GM12878 (cell line): ENCODE results near the gene AJUBA. TPM values are rescaled to one million over a fixed set of nuclear protein-coding genes. Genes with fewer than 3 reads are reported as not detected.
A peak's percentile ranks its signal among the peaks of the same experiment; 100 is the strongest.

Experiments used
- ATAC-seq: fragments of 200-7000 bp; cut with Tn5 transposase; 3 replicates; pipeline ENCODE4 v1.9.1; 2020; ENCODE audit warnings: mild to moderate bottlenecking, moderate library complexity
- BruUV-seq: library from RNA; stranded (reverse); fragments of 400-500 nt; replicated peaks from 2 replicates; lab custom pipeline; 2021; lab: Mats Ljungman, UMichigan
- CTCF ChIA-PET: fragments of 300-600 bp; sonication (Branson Sonifier 250); formaldehyde crosslinking; extraction: SDS; loops from one replicate; lab custom pipeline; 2021; ENCODE audit warnings: inconsistent platforms; lab: Yijun Ruan, JAX
- POLR2A ChIA-PET: fragments of 350-600 bp; formaldehyde crosslinking; extraction: SDS; loops from one replicate; lab custom pipeline; 2021; ENCODE audit warnings: inconsistent platforms; lab: Charles Lee
- RAD21 ChIA-PET: fragments of 300-600 bp; sonication (Branson Sonifier 250); formaldehyde crosslinking; loops from one replicate; lab custom pipeline; 2023; ENCODE audit warnings: antibody characterized with exemption; ENCODE audit not compliant: unreplicated experiment; lab: Charles Lee
- SMC1A ChIA-PET: fragments of 300-600 bp; sonication (Branson Sonifier 250); formaldehyde crosslinking; loops from one replicate; lab custom pipeline; 2023; ENCODE audit not compliant: unreplicated experiment, uncharacterized antibody; lab: Charles Lee
- DNase-seq: peaks from one replicate; pipeline ENCODE4 v3.0.0-alpha.2; 2011; ENCODE audit warnings: low read depth, low spot score
- FAIRE-seq: peaks from 3 replicates; lab custom pipeline; 2011; peaks lifted over from hg19 to GRCh38; lab: Jason Lieb, UNC
- H2AFZ ChIP-seq: 2 replicates; pipeline ENCODE4 v1.6.0; 2011; ENCODE audit warnings: low read depth, low read length, control low read depth; ENCODE audit not compliant: control insufficient read depth
- H3K27ac ChIP-seq: 2 replicates; pipeline ENCODE4 v1.5.1; 2011; ENCODE audit warnings: control low read depth; ENCODE audit not compliant: control insufficient read depth, insufficient read depth
- H3K27me3 ChIP-seq, 2 experiments: replicated peaks in 1 of 2; 2 replicates each; pipeline versions ENCODE4 v1.6.0 to v1.6.1; 2011; ENCODE audit warnings: low read length in 1 of 2; ENCODE audit not compliant: control insufficient read depth in 2 of 2, insufficient read depth in 2 of 2
- H3K36me3 ChIP-seq, 2 experiments: 2 replicates each; pipeline ENCODE4 v1.5.1; 2011; ENCODE audit warnings: low read length in 1 of 2; ENCODE audit not compliant: control insufficient read depth in 2 of 2, insufficient read depth in 2 of 2
- H3K4me1 ChIP-seq: 2 replicates; pipeline ENCODE4 v1.6.1; 2011; ENCODE audit warnings: mild to moderate bottlenecking, low read length, moderate library complexity, mixed read lengths; ENCODE audit not compliant: control insufficient read depth, insufficient read depth
- H3K4me2 ChIP-seq: 2 replicates; pipeline ENCODE4 v1.6.0; 2011; ENCODE audit warnings: control low read depth; ENCODE audit not compliant: control insufficient read depth, insufficient read depth
- H3K4me3 ChIP-seq: fragments of 200-600 bp; sonication (generic); 2 replicates; pipeline ENCODE4 v1.5.1; 2016
- H3K79me2 ChIP-seq: 2 replicates; pipeline ENCODE4 v1.6.0; 2011; ENCODE audit warnings: low read length; ENCODE audit not compliant: control insufficient read depth, insufficient read depth
- H3K9ac ChIP-seq: 2 replicates; pipeline ENCODE4 v1.8.0; 2011; ENCODE audit warnings: low read length, control low read depth, mixed read lengths; ENCODE audit not compliant: control insufficient read depth, insufficient read depth
- H3K9me3 ChIP-seq: replicated peaks from 3 replicates; pipeline ENCODE4 v1.5.1; 2011; ENCODE audit warnings: mild to moderate bottlenecking, low read length; ENCODE audit not compliant: control insufficient read depth, insufficient read depth
- H4K20me1 ChIP-seq: 2 replicates; pipeline ENCODE4 v1.6.0; 2011; ENCODE audit not compliant: control insufficient read depth, insufficient read depth
- BHLHE40 ChIP-seq, 2 experiments: fragments of 450-650 bp in 1 of 2; IDR thresholded peaks; 2 replicates each; pipeline ENCODE4 v1.6.1; 2011 to 2017; ENCODE audit warnings: low read depth in 2 of 2, borderline replicate concordance in 1 of 2, improper control_type of control experiment in 1 of 2, low read length in 1 of 2, mild to moderate bottlenecking in 1 of 2
- BRCA1 ChIP-seq: IDR thresholded peaks from 2 replicates; pipeline ENCODE4 v1.6.1; 2011; ENCODE audit warnings: low read depth, low read length, improper control_type of control experiment
- CBFB ChIP-seq: IDR thresholded peaks from 2 replicates; pipeline ENCODE4 v1.6.1; 2016; ENCODE audit warnings: antibody characterized with exemption, low read depth
- CHD1 ChIP-seq: IDR thresholded peaks from 2 replicates; pipeline ENCODE4 v1.6.1; 2012; ENCODE audit warnings: low read depth, low read length, improper control_type of control experiment
- CHD4 ChIP-seq: fragments of 200-600 bp; sonication (generic); IDR thresholded peaks from 2 replicates; pipeline ENCODE4 v1.6.1; 2016; ENCODE audit warnings: mild to moderate bottlenecking
- GATAD2B ChIP-seq: fragments of 450-650 bp; conservative IDR thresholded peaks from 2 replicates; pipeline ENCODE4 v1.6.1; 2017; ENCODE audit warnings: low read depth, mild to moderate bottlenecking, moderate library complexity
- IRF3 ChIP-seq: fragments of 450-650 bp; IDR thresholded peaks from 2 replicates; pipeline ENCODE4 v1.6.1; 2014; ENCODE audit warnings: mild to moderate bottlenecking
- MAX ChIP-seq: IDR thresholded peaks from 2 replicates; pipeline ENCODE4 v1.6.1; 2012; ENCODE audit warnings: low read depth, low read length, improper control_type of control experiment
- MEF2A ChIP-seq: IDR thresholded peaks from 2 replicates; pipeline ENCODE4 v1.6.1; 2011; ENCODE audit warnings: low read depth, mild to moderate bottlenecking, low read length, moderate library complexity; ENCODE audit not compliant: insufficient read depth
- MEF2B ChIP-seq: fragments of 450-650 bp; IDR thresholded peaks from 2 replicates; pipeline ENCODE4 v1.6.1; 2018; ENCODE audit warnings: mild to moderate bottlenecking, moderate library complexity; ENCODE audit not compliant: partially characterized antibody, poor library complexity, severe bottlenecking
- NFXL1 ChIP-seq: fragments of 450-650 bp; IDR thresholded peaks from 2 replicates; pipeline ENCODE4 v1.6.1; 2017; ENCODE audit warnings: antibody characterized with exemption, mild to moderate bottlenecking, borderline replicate concordance
- PML ChIP-seq: IDR thresholded peaks from 2 replicates; pipeline ENCODE4 v1.6.1; 2012; ENCODE audit warnings: low read length, inconsistent platforms
- RCOR1 ChIP-seq: conservative IDR thresholded peaks from 2 replicates; pipeline ENCODE4 v1.6.1; 2012; ENCODE audit warnings: low read depth, low read length, improper control_type of control experiment
- RFX5 ChIP-seq: IDR thresholded peaks from 2 replicates; pipeline ENCODE4 v1.6.1; 2011; ENCODE audit warnings: low read depth, low read length, improper control_type of control experiment
- SMAD1 ChIP-seq: fragments of 450-650 bp; IDR thresholded peaks from 2 replicates; pipeline ENCODE4 v1.6.1; 2018; ENCODE audit warnings: mild to moderate bottlenecking, low read depth; ENCODE audit not compliant: partially characterized antibody
- TAF1 ChIP-seq: IDR thresholded peaks from 2 replicates; pipeline ENCODE4 v1.6.1; 2011; ENCODE audit warnings: mild to moderate bottlenecking, low read depth, low read length, borderline replicate concordance
- WRNIP1 ChIP-seq: IDR thresholded peaks from 2 replicates; pipeline ENCODE4 v1.6.1; 2011; ENCODE audit warnings: low read depth, low read length, improper control_type of control experiment, borderline replicate concordance
- ZNF217 ChIP-seq: fragments of 450-650 bp; IDR thresholded peaks from 2 replicates; pipeline ENCODE4 v1.6.1; 2017; ENCODE audit warnings: antibody characterized with exemption, mild to moderate bottlenecking
- ZNF24 ChIP-seq: fragments of 450-650 bp; IDR thresholded peaks from 2 replicates; pipeline ENCODE4 v1.6.1; 2017; ENCODE audit warnings: antibody characterized with exemption, mild to moderate bottlenecking
- WGBS: methylation state at CpG from one replicate; pipeline ENCODE4 v1.1.6; 2016; ENCODE audit warnings: low lambda C conversion rate; ENCODE audit not compliant: insufficient replicate concordance, insufficient coverage; ENCODE audit errors: missing lambda C conversion rate; 5-methylcytosine and 5-hydroxymethylcytosine counted together
- in situ Hi-C: fragments of 300-500 bp; cut with MboI; formaldehyde crosslinking; loops from 9 replicates; pipeline ENCODE4 v1.14.3; 2018; ENCODE audit warnings: mixed read lengths
- intact Hi-C: fragments of 100-400 bp; cut with micrococcal nuclease; formaldehyde crosslinking; loops from one replicate; pipeline ENCODE4 v1.14.2; 2022; ENCODE audit not compliant: unreplicated experiment
- polyA plus RNA-seq, 11 experiments: library from polyadenylated mRNA; depleted of rRNA in 4 of 11; unstranded in 6 of 11; stranded (reverse) in 5 of 11; fragments of >200 nt; fragmentation: Nextera tagmentation in 4 of 11; fragmentation: Illumina TruSeq in 1 of 11; extraction: Ambion mirVana in 4 of 11; extraction: Trizol in 1 of 11; gene quantifications; 1 replicate in 1 of 11; 2 replicates in 10 of 11; pipeline versions ENCODE4 v1.2.1 to v1.2.3, GENCODE V29; 2011 to 2016; ENCODE audit warnings: inconsistent platforms in 2 of 11, missing spikeins in 2 of 11, low read depth in 1 of 11
- total RNA-seq, 4 experiments: library from RNA; depleted of rRNA in 3 of 4; stranded (reverse); fragments of >200 nt in 3 of 4; fragmentation: Illumina TruSeq in 1 of 4; extraction: Trizol in 1 of 4; gene quantifications; 2 replicates each; pipeline versions ENCODE4 v1.2.1 to v1.2.3, GENCODE V29; 2013 to 2021

AJUBA gene
- total and polyA plus RNA-seq, 10 of the 15 experiments (the other 5 are each of a cell fraction or from before 2014, with no cell fraction given): 0.03 to 18.1 (median 0.36) TPM; not detected in 1

DNA sequence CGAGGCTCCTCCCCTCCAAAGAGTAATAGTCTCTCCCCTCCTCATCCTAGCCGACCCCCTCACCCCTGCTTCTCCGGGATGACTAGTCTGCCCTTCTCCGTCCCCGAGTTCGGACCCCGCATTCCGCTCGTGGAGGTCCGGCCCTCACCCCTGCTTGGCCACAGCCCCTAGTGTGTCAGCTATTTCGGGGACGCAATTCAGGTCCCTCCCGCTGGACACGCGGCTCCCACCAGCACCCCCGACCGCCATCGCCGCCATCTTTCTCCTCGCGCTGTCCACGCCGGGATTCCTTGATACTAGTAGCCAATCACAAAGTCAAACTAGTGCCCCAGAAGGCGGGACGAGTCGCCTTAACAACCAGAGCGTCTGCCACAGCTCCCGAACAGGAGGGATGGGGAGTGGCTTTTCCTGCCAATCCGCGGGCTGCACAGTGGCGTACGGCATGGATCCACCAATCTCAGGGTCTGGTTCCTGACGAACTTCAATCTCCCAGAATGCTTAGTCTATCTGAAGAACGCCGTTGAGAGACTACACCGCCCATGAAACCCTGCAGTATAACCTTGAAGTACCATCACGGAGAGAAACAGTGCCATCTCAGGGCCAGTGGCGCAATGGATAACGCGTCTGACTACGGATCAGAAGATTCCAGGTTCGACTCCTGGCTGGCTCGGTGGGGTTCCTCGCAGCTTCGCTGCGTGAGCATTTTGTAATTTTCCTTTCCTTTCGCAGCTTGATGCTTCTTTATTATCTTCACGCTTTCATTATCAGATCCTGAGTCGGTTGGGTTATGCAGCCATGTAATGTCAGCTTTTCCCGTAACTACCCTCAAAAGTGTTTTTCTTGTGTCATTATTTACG lies 53.0 kb downstream of the AJUBA start, which contains the start of gene PRMT5:
Gene PRMT5, minus strand, starts transcription at position 273 of the 857 bp plus-strand sequence. Its CDS starts 15 bp downstream, at position 258.
- Histone ChIP-seq H3K4me3 (peak within 1 kb of the TSS; percentile 91), H3K4me1 (peaks cover 16% of the 10 kb centered on the region; the same call in 1 of the 2 replicates), H3K27me3 (no peaks in the 10 kb centered on the region), H2AFZ (peak within 1 kb of the TSS; percentile 93), H4K20me1 (no peaks in the 10 kb centered on the region), H3K9me3 (no peaks in the 10 kb centered on the region), H3K36me3 (peaks cover 3 to 10% of the 10 kb centered on the region in 2 experiments; a peak in 3 of 4 replicates), H3K27ac (peak within 1 kb of the TSS; percentile 81), H3K4me2 (peak within 1 kb of the TSS; percentile 89), H3K79me2 (peaks cover 24% of the 10 kb centered on the region), H3K9ac (peak within 1 kb of the TSS; percentile 96)
- SMC1A ChIA-PET: interaction anchor here (0.6 to 3.1 kb wide), 23 partner anchors 10 to 166 kb away, joined by 3 to 24 read pairs (median 5); partner anchors contain the start of genes ACIN1, AJUBA, C14orf119 and HAUS4
- intact Hi-C loops: loop anchor here (1.0 to 2.0 kb wide), 3 partner anchors 10 to 127 kb away; partner anchors contain the start of genes AJUBA, CDH24 and RBM23
- no TSS peak for BruUV-seq
- DNase-seq (peak; percentile 100), FAIRE-seq (peak; percentile 98), ATAC-seq (peak; percentile 97)
- under 1% methylated on average over 51 of the region's 51 CpGs for WGBS
- CTCF ChIA-PET: interaction anchor here (0.6 to 3.4 kb wide), 36 partner anchors 10 to 392 kb away, joined by 3 to 82 read pairs (median 6); partner anchors contain the start of genes ACIN1, AJUBA, C14orf119 and CDH24
- POLR2A ChIA-PET: interaction anchor here (0.5 to 4.6 kb wide), 14 partner anchors 11 to 392 kb away, joined by 3 to 73 read pairs (median 4); partner anchors contain the start of genes ABHD4, ACIN1, C14orf119 and HAUS4
- RAD21 ChIA-PET: interaction anchor here (0.6 to 2.8 kb wide), 20 partner anchors 10 to 270 kb away, joined by 3 to 18 read pairs (median 5); partner anchors contain the start of genes AJUBA, HAUS4 and RBM23
- in situ Hi-C loops: no loop called here
- TF ChIP-seq MEF2A (0 out of 2 replicates have a peak, but pooled peaks have one; percentile 58), ZNF24 (peak; percentile 100), CHD4 (no peak), MEF2B (peak; percentile 20), WRNIP1 (no peak), CHD1 (no peak), IRF3 (peak; percentile 69; the same call in 1 of the 2 replicates), TAF1 (peak; percentile 89), NFXL1 (no peak), RCOR1 (peak; percentile 86; the same call in 1 of the 2 replicates), BHLHE40 (IDR thresholded peaks at IDR 0.05; ENCODE audit: borderline replicate concordance in 1 of 2, low read depth in 2 of 2, low read length in 1 of 2) (peak in 1 of 2 experiments; percentile 26; a peak in 1 of 4 replicates), MAX (peak; percentile 89), PML (peak; percentile 67), ZNF217 (no peak), CBFB (no peak; the same call in 1 of the 2 replicates), RFX5 (peak; percentile 85), SMAD1 (no peak), BRCA1 (no peak), GATAD2B (no peak; the same call in 1 of the 2 replicates)
